ENCODE data around the gene FOXF2. TPM values are rescaled to one million over a fixed set of nuclear protein-coding genes. Genes with fewer than 3 reads are reported as not detected.

Gene FOXF2
- total and polyA plus RNA-seq, 2 experiments from 2014 or later, result not detected

GRCh38 chr6:1405221-1405620, 15.8 kb downstream of the FOXF2 start:
- no peak for ATAC-seq
- H3K4me2 ChIP-seq, result no peak overlapping the region
- Mint-ChIP-seq H3K4me3 (no peak overlapping the region), H3K27me3 (ENCODE audit: insufficient read depth, low read depth, poor library complexity) (peaks cover 11% of the 10 kb centered on the region), H3K4me1 (peaks cover 31% of the 10 kb centered on the region), H3K9me3 (no peaks in the 10 kb centered on the region), H3K36me3 (ENCODE audit: low read depth) (no peaks in the 10 kb centered on the region), H3K27ac (no peak overlapping the region)
- no peak for DNase-seq (ENCODE audit: low spot score)
- peaks cover 17% of the 10 kb centered on the region for H3K4me1 ChIP-seq (ENCODE audit: insufficient read depth)
- 0 out of 2 replicates have a peak, but pooled peaks cover 4% of the 10 kb centered on the region for H3K9me2 ChIP-seq (ENCODE audit: insufficient read depth)
- H3K36me3 ChIP-seq (ENCODE audit: insufficient read depth), result no peaks in the 10 kb centered on the region
- no peak overlapping the region for H3K27ac ChIP-seq (ENCODE audit: low read depth)
- no peaks in the 10 kb centered on the region for H3K79me2 ChIP-seq (replicated peaks; ENCODE audit: insufficient read depth)
- no peaks in the 10 kb centered on the region for H4K20me1 ChIP-seq (replicated peaks; ENCODE audit: insufficient read depth)
- no peak for TF ChIP-seq CTCF (conservative IDR thresholded peaks at IDR 0.05; ENCODE audit: low read depth in 2 of 2)
- TF ChIP-seq EZH2 (IDR thresholded peaks at IDR 0.05; ENCODE audit: low read depth, unreplicated experiment), result no peak
- TF ChIP-seq STAT1 (IDR thresholded peaks at IDR 0.05; ENCODE audit: unreplicated experiment), result no peak
- TF ChIP-seq ETS1 (IDR thresholded peaks at IDR 0.05), result no peak
- TF ChIP-seq, protein P1, sequence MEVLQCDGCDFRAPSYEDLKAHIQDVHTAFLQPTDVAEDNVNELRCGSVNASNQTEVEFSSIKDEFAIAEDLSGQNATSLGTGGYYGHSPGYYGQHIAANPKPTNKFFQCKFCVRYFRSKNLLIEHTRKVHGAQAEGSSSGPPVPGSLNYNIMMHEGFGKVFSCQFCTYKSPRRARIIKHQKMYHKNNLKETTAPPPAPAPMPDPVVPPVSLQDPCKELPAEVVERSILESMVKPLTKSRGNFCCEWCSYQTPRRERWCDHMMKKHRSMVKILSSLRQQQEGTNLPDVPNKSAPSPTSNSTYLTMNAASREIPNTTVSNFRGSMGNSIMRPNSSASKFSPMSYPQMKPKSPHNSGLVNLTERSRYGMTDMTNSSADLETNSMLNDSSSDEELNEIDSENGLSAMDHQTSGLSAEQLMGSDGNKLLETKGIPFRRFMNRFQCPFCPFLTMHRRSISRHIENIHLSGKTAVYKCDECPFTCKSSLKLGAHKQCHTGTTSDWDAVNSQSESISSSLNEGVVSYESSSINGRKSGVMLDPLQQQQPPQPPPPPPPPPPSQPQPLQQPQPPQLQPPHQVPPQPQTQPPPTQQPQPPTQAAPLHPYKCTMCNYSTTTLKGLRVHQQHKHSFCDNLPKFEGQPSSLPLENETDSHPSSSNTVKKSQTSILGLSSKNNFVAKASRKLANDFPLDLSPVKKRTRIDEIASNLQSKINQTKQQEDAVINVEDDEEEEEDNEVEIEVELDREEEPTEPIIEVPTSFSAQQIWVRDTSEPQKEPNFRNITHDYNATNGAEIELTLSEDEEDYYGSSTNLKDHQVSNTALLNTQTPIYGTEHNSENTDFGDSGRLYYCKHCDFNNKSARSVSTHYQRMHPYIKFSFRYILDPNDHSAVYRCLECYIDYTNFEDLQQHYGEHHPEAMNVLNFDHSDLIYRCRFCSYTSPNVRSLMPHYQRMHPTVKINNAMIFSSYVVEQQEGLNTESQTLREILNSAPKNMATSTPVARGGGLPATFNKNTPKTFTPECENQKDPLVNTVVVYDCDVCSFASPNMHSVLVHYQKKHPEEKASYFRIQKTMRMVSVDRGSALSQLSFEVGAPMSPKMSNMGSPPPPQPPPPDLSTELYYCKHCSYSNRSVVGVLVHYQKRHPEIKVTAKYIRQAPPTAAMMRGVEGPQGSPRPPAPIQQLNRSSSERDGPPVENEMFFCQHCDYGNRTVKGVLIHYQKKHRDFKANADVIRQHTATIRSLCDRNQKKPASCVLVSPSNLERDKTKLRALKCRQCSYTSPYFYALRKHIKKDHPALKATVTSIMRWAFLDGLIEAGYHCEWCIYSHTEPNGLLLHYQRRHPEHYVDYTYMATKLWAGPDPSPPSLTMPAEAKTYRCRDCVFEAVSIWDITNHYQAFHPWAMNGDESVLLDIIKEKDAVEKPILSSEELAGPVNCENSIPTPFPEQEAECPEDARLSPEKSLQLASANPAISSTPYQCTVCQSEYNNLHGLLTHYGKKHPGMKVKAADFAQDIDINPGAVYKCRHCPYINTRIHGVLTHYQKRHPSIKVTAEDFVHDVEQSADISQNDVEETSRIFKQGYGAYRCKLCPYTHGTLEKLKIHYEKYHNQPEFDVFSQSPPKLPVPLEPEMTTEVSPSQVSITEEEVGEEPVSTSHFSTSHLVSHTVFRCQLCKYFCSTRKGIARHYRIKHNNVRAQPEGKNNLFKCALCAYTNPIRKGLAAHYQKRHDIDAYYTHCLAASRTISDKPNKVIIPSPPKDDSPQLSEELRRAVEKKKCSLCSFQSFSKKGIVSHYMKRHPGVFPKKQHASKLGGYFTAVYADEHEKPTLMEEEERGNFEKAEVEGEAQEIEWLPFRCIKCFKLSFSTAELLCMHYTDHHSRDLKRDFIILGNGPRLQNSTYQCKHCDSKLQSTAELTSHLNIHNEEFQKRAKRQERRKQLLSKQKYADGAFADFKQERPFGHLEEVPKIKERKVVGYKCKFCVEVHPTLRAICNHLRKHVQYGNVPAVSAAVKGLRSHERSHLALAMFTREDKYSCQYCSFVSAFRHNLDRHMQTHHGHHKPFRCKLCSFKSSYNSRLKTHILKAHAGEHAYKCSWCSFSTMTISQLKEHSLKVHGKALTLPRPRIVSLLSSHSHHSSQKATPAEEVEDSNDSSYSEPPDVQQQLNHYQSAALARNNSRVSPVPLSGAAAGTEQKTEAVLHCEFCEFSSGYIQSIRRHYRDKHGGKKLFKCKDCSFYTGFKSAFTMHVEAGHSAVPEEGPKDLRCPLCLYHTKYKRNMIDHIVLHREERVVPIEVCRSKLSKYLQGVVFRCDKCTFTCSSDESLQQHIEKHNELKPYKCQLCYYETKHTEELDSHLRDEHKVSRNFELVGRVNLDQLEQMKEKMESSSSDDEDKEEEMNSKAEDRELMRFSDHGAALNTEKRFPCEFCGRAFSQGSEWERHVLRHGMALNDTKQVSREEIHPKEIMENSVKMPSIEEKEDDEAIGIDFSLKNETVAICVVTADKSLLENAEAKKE (CRISPR knock-in tag; IDR thresholded peaks at IDR 0.05), result no peak
- TF ChIP-seq ZNF331 (CRISPR knock-in tag; IDR thresholded peaks at IDR 0.05; ENCODE audit: low read depth), result no peak
- no peak for TF ChIP-seq JUNB (IDR thresholded peaks at IDR 0.05; ENCODE audit: unreplicated experiment)
- no peak for TF ChIP-seq CREB1 (CRISPR knock-in tag; IDR thresholded peaks at IDR 0.05; ENCODE audit: low read depth)
- no peak for TF ChIP-seq POLR2AphosphoS5 (IDR thresholded peaks at IDR 0.05; ENCODE audit: low read depth)
- TF ChIP-seq NANOG (IDR thresholded peaks at IDR 0.05; ENCODE audit: borderline replicate concordance), result no peak
- TF ChIP-seq REST (IDR thresholded peaks at IDR 0.05; ENCODE audit: unreplicated experiment), result no peak
- no peak for TF ChIP-seq EZH2phosphoT487 (IDR thresholded peaks at IDR 0.05; ENCODE audit: unreplicated experiment)
- no peak for TF ChIP-seq ZNF114 (CRISPR knock-in tag; IDR thresholded peaks at IDR 0.05)
- H3F3A ChIP-seq (replicated peaks; ENCODE audit: low read depth), result no peaks in the 10 kb centered on the region
- H2AFZ ChIP-seq, result no peak overlapping the region
- no peak overlapping the region for H3K4me3 ChIP-seq
- H3K27me3 ChIP-seq (ENCODE audit: insufficient read depth), result peaks cover 10% of the 10 kb centered on the region

Data from GM23338 (cell line).